22Rv1 (cell line): Measurements from ENCODE around the gene MRS2.

Experiments used
- H3K27ac ChIP-seq: fragments of 450-650 bp; 2 replicates; pipeline ENCODE4 v1.5.1; 2017
- ZFX ChIP-seq: fragments of 450-650 bp; IDR thresholded peaks from 2 replicates; pipeline ENCODE4 v1.6.1; 2017; ENCODE audit warnings: antibody characterized with exemption, borderline replicate concordance
- TF ChIP-seq, protein P1 (sequence below): fragments of 450-650 bp; IDR thresholded peaks from 2 replicates; pipeline ENCODE4 v1.5.1; 2017; ENCODE audit warnings: mild to moderate bottlenecking

MRS2 gene

DNA sequence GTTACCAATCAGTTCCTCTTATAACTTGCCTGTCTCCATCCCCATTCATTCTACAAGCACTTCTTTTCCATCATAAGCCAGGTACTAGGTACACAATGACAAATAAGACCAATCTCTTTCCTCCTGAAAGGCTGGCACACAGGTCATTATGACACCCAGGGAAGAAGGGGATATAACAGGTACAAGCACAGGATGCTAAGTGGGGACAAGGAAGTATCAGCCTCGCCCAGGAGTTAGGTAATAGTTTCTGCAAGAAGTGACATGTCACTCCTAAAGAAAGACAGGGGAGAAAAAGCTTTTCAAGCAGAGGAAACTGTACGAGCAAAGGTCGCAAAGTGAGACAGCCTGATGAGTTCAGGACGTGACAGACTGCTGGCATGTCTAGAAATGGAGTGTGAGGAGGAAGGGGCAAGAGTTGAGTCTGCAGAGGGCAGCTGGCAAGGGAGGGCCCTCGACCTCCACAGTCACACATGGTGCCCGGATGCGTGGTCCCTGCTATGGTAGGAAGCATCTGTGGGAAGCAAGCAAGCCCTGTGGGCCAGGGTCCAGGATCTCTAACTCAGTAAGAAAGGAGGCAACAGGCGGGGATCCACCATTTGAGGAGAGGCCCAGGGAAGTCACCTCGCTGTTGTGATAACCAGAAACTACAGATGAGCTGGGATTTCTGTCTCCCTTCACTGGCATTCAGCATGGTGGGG lies 46.2 kb downstream of the MRS2 start:
- TF ChIP-seq, protein P1, sequence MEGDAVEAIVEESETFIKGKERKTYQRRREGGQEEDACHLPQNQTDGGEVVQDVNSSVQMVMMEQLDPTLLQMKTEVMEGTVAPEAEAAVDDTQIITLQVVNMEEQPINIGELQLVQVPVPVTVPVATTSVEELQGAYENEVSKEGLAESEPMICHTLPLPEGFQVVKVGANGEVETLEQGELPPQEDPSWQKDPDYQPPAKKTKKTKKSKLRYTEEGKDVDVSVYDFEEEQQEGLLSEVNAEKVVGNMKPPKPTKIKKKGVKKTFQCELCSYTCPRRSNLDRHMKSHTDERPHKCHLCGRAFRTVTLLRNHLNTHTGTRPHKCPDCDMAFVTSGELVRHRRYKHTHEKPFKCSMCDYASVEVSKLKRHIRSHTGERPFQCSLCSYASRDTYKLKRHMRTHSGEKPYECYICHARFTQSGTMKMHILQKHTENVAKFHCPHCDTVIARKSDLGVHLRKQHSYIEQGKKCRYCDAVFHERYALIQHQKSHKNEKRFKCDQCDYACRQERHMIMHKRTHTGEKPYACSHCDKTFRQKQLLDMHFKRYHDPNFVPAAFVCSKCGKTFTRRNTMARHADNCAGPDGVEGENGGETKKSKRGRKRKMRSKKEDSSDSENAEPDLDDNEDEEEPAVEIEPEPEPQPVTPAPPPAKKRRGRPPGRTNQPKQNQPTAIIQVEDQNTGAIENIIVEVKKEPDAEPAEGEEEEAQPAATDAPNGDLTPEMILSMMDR, result no peak
- no peak for TF ChIP-seq ZFX
- H3K27ac ChIP-seq, result no peak overlapping the region

DNA sequence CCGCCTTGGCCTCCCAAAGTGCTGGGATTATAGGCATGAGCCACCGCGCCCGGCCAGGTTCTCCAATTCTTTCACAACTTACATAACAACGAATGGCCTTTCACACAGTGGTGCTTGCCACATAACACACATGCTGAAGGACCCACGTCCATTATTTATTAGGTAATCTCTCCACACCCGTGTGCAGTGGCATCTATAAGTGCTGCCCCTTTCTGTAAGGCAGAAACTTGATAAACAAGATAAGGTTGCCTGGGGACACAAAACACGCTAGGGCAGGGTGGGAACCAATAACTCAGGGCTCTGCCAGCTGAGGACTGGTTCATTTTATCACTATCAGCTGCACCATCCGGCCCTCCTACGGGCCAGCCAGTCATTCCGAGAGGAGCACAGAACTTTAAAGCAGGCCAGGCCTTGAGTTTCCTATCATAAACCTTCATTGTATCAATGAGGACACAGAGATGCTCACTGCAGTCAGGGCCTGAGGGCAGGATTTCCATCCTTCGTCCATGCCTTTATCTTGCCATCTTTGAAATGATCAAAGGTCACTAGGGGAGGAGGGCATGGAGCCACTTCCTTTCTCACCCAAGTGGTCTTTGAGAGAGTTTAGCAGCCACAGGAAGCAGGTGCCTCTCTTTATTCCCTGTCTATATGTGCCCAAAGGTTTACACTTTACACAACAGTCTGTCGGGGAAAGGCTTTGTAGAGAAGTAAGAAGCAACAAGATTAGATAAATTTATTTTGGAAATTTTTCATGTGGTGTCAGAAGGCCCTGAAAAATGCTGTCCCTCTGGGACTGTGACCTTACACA lies 49.0 kb downstream of the MRS2 start:
- TF ChIP-seq, protein P1, result no peak
- TF ChIP-seq ZFX, result no peak
- no peak overlapping the region for H3K27ac ChIP-seq

DNA sequence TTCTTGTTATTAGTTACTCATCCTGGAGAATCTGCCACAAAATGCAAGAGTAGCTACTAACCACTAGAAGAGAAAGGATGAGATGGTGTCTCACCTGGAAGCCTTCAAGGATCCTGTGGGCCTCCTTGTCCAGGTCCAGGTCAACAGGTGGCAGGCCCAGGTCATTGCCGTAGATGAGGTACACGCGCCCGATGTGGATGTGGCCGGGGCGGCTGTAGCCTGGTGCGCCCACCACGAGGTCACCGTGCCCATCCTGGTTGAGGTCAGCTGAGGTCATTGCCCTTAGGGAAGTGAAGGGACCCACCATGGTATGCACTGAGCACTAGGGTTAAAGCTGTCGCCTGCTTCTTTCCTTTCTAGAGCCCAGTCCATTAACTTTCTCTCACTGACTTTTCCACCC lies 51.2 kb downstream of the MRS2 start:
- H3K27ac ChIP-seq, result no peak overlapping the region
- TF ChIP-seq, protein P1, result no peak
- no peak for TF ChIP-seq ZFX

DNA sequence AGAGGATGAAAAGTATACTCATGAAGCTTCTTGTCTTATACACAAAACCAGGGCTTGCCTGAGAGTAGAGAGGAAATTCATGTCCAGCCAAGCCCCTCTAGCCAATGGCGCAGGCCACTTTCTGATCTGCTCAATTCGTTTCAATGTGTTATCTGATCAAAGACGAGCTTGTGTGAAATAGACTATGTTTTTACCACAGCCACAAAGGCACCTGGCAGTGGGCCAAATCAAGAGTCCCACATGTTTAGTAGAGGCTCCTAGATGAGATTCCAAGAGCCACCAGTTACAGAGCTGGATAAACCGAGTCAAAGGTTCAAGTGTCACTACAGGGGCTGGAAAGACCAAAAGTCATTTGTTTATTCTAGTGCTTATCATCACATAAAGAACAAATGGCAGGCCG lies 51.7 kb downstream of the MRS2 start:
- TF ChIP-seq, protein P1, result no peak
- H3K27ac ChIP-seq, result no peak overlapping the region

DNA sequence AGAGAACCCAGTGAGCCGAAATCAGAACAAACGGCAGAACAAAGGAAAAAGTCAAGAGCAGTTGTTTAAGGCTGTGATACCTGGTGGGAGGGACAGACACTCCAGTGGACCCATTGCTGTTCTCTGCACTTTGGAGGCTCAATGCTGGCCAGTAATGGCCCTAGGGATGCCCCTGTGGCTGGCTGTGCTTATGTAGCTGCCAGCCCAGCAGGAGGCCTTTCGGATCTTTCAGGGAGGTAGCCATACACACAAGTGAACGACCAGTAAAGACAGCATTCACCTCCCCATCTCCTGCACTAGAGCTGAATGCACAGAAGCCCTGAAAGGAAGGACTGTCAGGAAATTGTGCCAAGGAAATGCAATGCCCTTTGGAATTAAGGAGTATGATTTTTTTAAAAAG lies 52.3 kb downstream of the MRS2 start:
- TF ChIP-seq ZFX, result no peak
- TF ChIP-seq, protein P1, result no peak
- H3K27ac ChIP-seq, result no peak overlapping the region

DNA sequence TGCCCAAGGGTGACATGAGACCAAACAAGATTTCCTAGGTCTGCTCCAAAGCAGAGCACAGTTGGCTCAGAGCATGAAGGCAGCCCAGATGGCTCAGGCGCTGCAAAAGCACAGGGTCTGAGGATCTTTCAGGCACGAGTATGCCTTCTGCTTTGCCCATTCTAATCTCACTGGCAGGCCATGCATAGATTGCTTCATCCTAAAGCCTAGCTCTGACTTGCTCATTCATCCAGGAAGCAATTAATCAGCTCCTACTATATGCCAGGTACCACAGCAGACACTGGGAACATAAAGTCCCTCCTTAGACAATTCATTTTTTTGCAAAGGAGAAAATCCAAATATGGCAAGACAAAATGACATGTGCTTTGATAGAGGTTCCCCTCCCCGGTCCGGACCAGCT lies 55.4 kb downstream of the MRS2 start:
- no peak overlapping the region for H3K27ac ChIP-seq
- no peak for TF ChIP-seq ZFX
- TF ChIP-seq, protein P1, result no peak

DNA sequence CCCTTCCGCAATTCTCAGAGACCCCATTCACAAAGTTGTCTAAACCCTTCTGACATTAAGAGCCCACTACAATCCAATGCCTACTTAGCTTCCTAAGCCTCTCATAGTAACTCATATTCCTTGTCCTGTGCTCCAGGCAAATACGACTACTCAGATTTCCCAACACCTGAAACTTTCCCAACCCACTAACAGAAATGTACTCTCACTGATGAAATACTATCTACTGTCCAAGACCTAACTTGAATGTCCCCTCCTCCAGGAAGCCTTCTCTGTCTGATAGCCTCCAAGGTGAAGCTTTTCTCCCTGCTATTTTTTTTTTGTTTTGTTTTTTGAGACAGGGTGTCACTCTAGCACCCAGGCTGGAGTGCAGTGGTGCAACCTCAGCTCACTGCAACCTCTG lies 56.2 kb downstream of the MRS2 start:
- no peak overlapping the region for H3K27ac ChIP-seq
- no peak for TF ChIP-seq ZFX
- TF ChIP-seq, protein P1, result no peak
